HG03103 (cell line): ENCODE measurements around the gene ELP4.

Experiments
- ATAC-seq: cut with Tn5 transposase; IDR thresholded peaks from one replicate; pipeline ENCODE4 v1.9.1; 2021; ENCODE audit warnings: low read depth; ENCODE audit not compliant: unreplicated experiment

Gene ELP4

GRCh38 chr11:31807799-31808667 is 298.5 kb downstream of the ELP4 start:
- no peak for ATAC-seq

- ATAC-seq, result no peak
Measured at GRCh38 chr11:31808721-31809540, 299.4 kb downstream of the ELP4 start.

- no peak for ATAC-seq
Measured at GRCh38 chr11:31809541-31809856, 299.9 kb downstream of the ELP4 start.

- no peak for ATAC-seq
Measured at GRCh38 chr11:31809857-31810778, 300.6 kb downstream of the ELP4 start.

- peak; percentile 55 for ATAC-seq
Measured at GRCh38 chr11:31810779-31811647, 301.4 kb downstream of the ELP4 start, which contains the start of gene PAX6. TSS of gene PAX6 (minus strand) at chr11:31811322. CDS start at chr11:31806411, 4,911 bp downstream.

- ATAC-seq, result no peak
Measured at GRCh38 chr11:31812383-31813381, 303.1 kb downstream of the ELP4 start.

GRCh38 chr11:31813391-31814175 is 304.0 kb downstream of the ELP4 start:
- ATAC-seq, result no peak

GRCh38 chr11:31814176-31814868 is 304.8 kb downstream of the ELP4 start:
- no peak for ATAC-seq

- ATAC-seq, result no peak
Measured at GRCh38 chr11:31815711-31816467, 306.3 kb downstream of the ELP4 start.

GRCh38 chr11:31816468-31817053 is 307.0 kb downstream of the ELP4 start:
- ATAC-seq, result no peak

GRCh38 chr11:31817054-31817620 is 307.6 kb downstream of the ELP4 start:
- ATAC-seq, result no peak

- ATAC-seq, result no peak
Measured at GRCh38 chr11:31817621-31818424, 308.3 kb downstream of the ELP4 start.

GRCh38 chr11:31818425-31818755 is 308.8 kb downstream of the ELP4 start:
- no peak for ATAC-seq

- ATAC-seq, result no peak
Measured at GRCh38 chr11:31818874-31819331, 309.3 kb downstream of the ELP4 start.
